Activated CD8-positive, alpha-beta memory T cell treated with anti-CD3 and anti-CD28 coated beads, Interleukin-2, amount 50 U/mL, for 4 hours (primary cell): ENCODE measurements around the gene UROC1.

Experiments
- DNase-seq: peaks from one replicate; pipeline ENCODE4 v3.0.0-alpha.2; 2020

The UROC1 gene

GRCh38 chr3:126517291-126517951 is at the start of gene UROC1:
Gene UROC1 (minus strand): TSS chr3:126517773. CDS start chr3:126517719, 54 bp downstream.
- DNase-seq: no peak

- no peak for DNase-seq
These were observed 45.2 kb upstream of the UROC1 start for GRCh38 chr3:126562737-126563276.

- DNase-seq: no peak
These were observed 40.9 kb upstream of the UROC1 start, which contains the start of gene C3orf22 for GRCh38 chr3:126558336-126559071. Gene C3orf22 (minus strand): TSS chr3:126558932. CDS start chr3:126553390, 5,542 bp downstream.

GRCh38 chr3:126557761-126558160 is 40.2 kb upstream of the UROC1 start:
- DNase-seq: no peak

GRCh38 chr3:126557415-126557745 is 39.8 kb upstream of the UROC1 start:
- DNase-seq: no peak

GRCh38 chr3:126556637-126557414 is 39.3 kb upstream of the UROC1 start:
- DNase-seq: no peak

- no peak for DNase-seq
These were observed 38.4 kb upstream of the UROC1 start for GRCh38 chr3:126555795-126556636.

GRCh38 chr3:126554560-126555525 is 37.3 kb upstream of the UROC1 start:
- no peak for DNase-seq

GRCh38 chr3:126553284-126554084 is 35.9 kb upstream of the UROC1 start:
- DNase-seq: no peak

GRCh38 chr3:126552688-126553283 is 35.2 kb upstream of the UROC1 start:
- no peak for DNase-seq

GRCh38 chr3:126551839-126552687 is 34.5 kb upstream of the UROC1 start:
- no peak for DNase-seq

GRCh38 chr3:126551121-126551838 is 33.7 kb upstream of the UROC1 start:
- no peak for DNase-seq

- no peak for DNase-seq
These were observed 33.0 kb upstream of the UROC1 start for GRCh38 chr3:126550488-126551051.

- no peak for DNase-seq
These were observed 32.4 kb upstream of the UROC1 start for GRCh38 chr3:126549861-126550487.

- no peak for DNase-seq
These were observed 31.2 kb upstream of the UROC1 start for GRCh38 chr3:126548556-126549466.

GRCh38 chr3:126547721-126548120 is 30.1 kb upstream of the UROC1 start:
- DNase-seq: no peak
